HepG2 (cell line): ENCODE measurements around the gene HTR1D. TPM values are rescaled to one million over a fixed set of nuclear protein-coding genes. Genes with fewer than 3 reads are reported as not detected.

Experiments used
- ATAC-seq: fragments of 200-7000 bp; cut with Tn5 transposase; 3 replicates; pipeline ENCODE4 v1.9.1; 2020; ENCODE audit warnings: mild to moderate bottlenecking, moderate library complexity
- BruUV-seq: library from RNA; stranded (reverse); fragments of 400-500 nt; replicated peaks from 2 replicates; lab custom pipeline; 2021; lab: Mats Ljungman, UMichigan
- CTCF ChIA-PET: fragments of 300-600 bp; formaldehyde crosslinking; extraction: SDS; loops from one replicate; lab custom pipeline; 2021; ENCODE audit warnings: low total read pairs, inconsistent platforms, low intra/inter-chr PET ratio; lab: Yijun Ruan, JAX
- POLR2A ChIA-PET: fragments of 350-600 bp; sonication (Branson Sonifier 250); formaldehyde crosslinking; loops from one replicate; lab custom pipeline; 2020; ENCODE audit warnings: antibody characterized with exemption, inconsistent platforms; lab: Yijun Ruan, JAX
- DNase-seq: peaks from one replicate; pipeline ENCODE4 v3.0.0-alpha.2; 2015; ENCODE audit warnings: low spot score
- FAIRE-seq: peaks from 3 replicates; lab custom pipeline; 2011; peaks lifted over from hg19 to GRCh38; lab: Jason Lieb, UNC
- H2AFZ ChIP-seq: one replicate; pipeline ENCODE4 v1.6.1; 2011; ENCODE audit warnings: low read length, inconsistent platforms
- H3K27ac ChIP-seq: fragments of 300-600 bp; 3 replicates; pipeline ENCODE4 v1.8.0; 2011; ENCODE audit warnings: mixed run types, mild to moderate bottlenecking, mixed read lengths, low read length, inconsistent platforms; ENCODE audit not compliant: insufficient read depth; ENCODE audit errors: extremely low read length
- H3K27me3 ChIP-seq, 2 experiments: fragments of 200-600 bp in 1 of 2; 2 replicates in 1 of 2; 3 replicates in 1 of 2; pipeline versions ENCODE4 v1.6.0 to v1.8.0; 2011; ENCODE audit warnings: low read length in 2 of 2, mild to moderate bottlenecking in 2 of 2, moderate library complexity in 2 of 2, inconsistent platforms in 1 of 2; ENCODE audit not compliant: insufficient read depth in 2 of 2, control insufficient read depth in 1 of 2
- H3K36me3 ChIP-seq, 2 experiments: fragments of 200-600 bp in 1 of 2; replicated peaks in 1 of 2; 2 replicates in 1 of 2; 3 replicates in 1 of 2; pipeline versions ENCODE4 v1.5.1 to v1.8.0; 2011; ENCODE audit warnings: low read length in 2 of 2, inconsistent platforms in 1 of 2; ENCODE audit not compliant: insufficient read depth in 2 of 2, control insufficient read depth in 1 of 2
- H3K4me1 ChIP-seq: 2 replicates; pipeline ENCODE4 v1.5.1; 2012; ENCODE audit warnings: low read length, inconsistent platforms; ENCODE audit not compliant: insufficient read depth
- H3K4me2 ChIP-seq: 2 replicates; pipeline ENCODE4 v1.6.0; 2011; ENCODE audit warnings: low read depth, low read length, inconsistent platforms
- H3K4me3 ChIP-seq, 3 experiments: fragments of 200-600 bp in 1 of 3; sonication (generic), shearing (Covaris generic) in 1 of 3; replicated peaks in 1 of 3; 2 replicates each; pipeline ENCODE4 v1.5.1; 2011 to 2016; ENCODE audit warnings: low read length in 3 of 3, inconsistent platforms in 2 of 3, low read depth in 2 of 3, mild to moderate bottlenecking in 2 of 3, control low read depth in 1 of 3, mixed read lengths in 1 of 3; ENCODE audit not compliant: insufficient read depth in 1 of 3
- H3K79me2 ChIP-seq: one replicate; pipeline ENCODE4 v1.6.1; 2011; ENCODE audit warnings: low read length, inconsistent platforms; ENCODE audit not compliant: insufficient read depth
- H3K9ac ChIP-seq: 2 replicates; pipeline ENCODE4 v1.6.0; 2011; ENCODE audit warnings: mild to moderate bottlenecking, low read depth, low read length, inconsistent platforms; ENCODE audit not compliant: insufficient read depth
- H3K9me3 ChIP-seq: 2 replicates; pipeline ENCODE4 v1.5.1; 2012; ENCODE audit warnings: mild to moderate bottlenecking, low read length
- H4K20me1 ChIP-seq: 2 replicates; pipeline ENCODE4 v1.6.0; 2011; ENCODE audit warnings: inconsistent platforms, mild to moderate bottlenecking, low read length, moderate library complexity; ENCODE audit not compliant: insufficient read depth
- CSRNP1 ChIP-seq: sonication (generic); formaldehyde crosslinking; IDR thresholded peaks from 2 replicates; pipeline ENCODE4 v1.8.1; 2023; ENCODE audit warnings: mild to moderate bottlenecking, missing genetic modification reagents
- IKZF4 ChIP-seq: sonication (generic); formaldehyde crosslinking; IDR thresholded peaks from 2 replicates; pipeline ENCODE4 v1.5.1; 2020; ENCODE audit warnings: borderline replicate concordance, mild to moderate bottlenecking, low read depth, missing genetic modification reagents; ENCODE audit errors: not compliant biosample characterization
- MTF1 ChIP-seq: sonication (generic); formaldehyde crosslinking; IDR thresholded peaks from 2 replicates; pipeline ENCODE4 v1.5.0; 2020; ENCODE audit warnings: missing genetic modification reagents
- MXD1 ChIP-seq: sonication (generic); formaldehyde crosslinking; IDR thresholded peaks from 2 replicates; pipeline ENCODE4 v1.4.0; 2020; ENCODE audit warnings: mild to moderate bottlenecking, missing genetic modification reagents
- RFXAP ChIP-seq: sonication (generic); formaldehyde crosslinking; IDR thresholded peaks from 2 replicates; pipeline ENCODE4 v1.4.0; 2020; ENCODE audit warnings: missing genetic modification reagents, borderline replicate concordance
- SSRP1 ChIP-seq: IDR thresholded peaks from 2 replicates; pipeline ENCODE4 v1.6.1; 2016; ENCODE audit warnings: control low read depth
- ZNF549 ChIP-seq: sonication (generic); formaldehyde crosslinking; IDR thresholded peaks from 2 replicates; pipeline ENCODE4 v1.5.0; 2020; ENCODE audit warnings: missing genetic modification reagents
- ZNF629 ChIP-seq: sonication (generic); formaldehyde crosslinking; conservative IDR thresholded peaks from 2 replicates; pipeline ENCODE4 v1.5.0; 2020; ENCODE audit warnings: missing genetic modification reagents
- ZNF747 ChIP-seq: sonication (generic); formaldehyde crosslinking; IDR thresholded peaks from 2 replicates; pipeline ENCODE4 v1.8.1; 2023; ENCODE audit warnings: missing genetic modification reagents, mild to moderate bottlenecking, borderline replicate concordance
- WGBS: methylation state at CpG from one replicate; pipeline ENCODE4 v1.1.6; 2017; ENCODE audit warnings: low lambda C conversion rate; 5-methylcytosine and 5-hydroxymethylcytosine counted together
- in situ Hi-C: cut with HindIII; loops from 2 replicates; pipeline ENCODE4 v1.10.0; 2017; ENCODE audit warnings: low pct_unique_long_range_greater_than_20kb; ENCODE audit not compliant: extremely low pct_ligation_motif_present
- intact Hi-C: fragments of 100-400 bp; cut with micrococcal nuclease; formaldehyde crosslinking; loops from one replicate; pipeline ENCODE4 v1.10.0; 2022; ENCODE audit not compliant: unreplicated experiment
- polyA plus RNA-seq, 8 experiments: library from polyadenylated mRNA; depleted of rRNA in 3 of 8; stranded (reverse) in 7 of 8; unstranded in 1 of 8; fragments of >200 nt; fragmentation: Illumina TruSeq in 4 of 8; extraction: Trizol in 4 of 8; gene quantifications; 2 replicates each; pipeline versions ENCODE4 v1.2.1 to v1.2.3, GENCODE V29; 2011 to 2016; ENCODE audit warnings: low read depth in 4 of 8, missing spikeins in 1 of 8, mixed read lengths in 1 of 8; ENCODE audit not compliant: insufficient read depth in 1 of 8
- total RNA-seq, 5 experiments: library from RNA; depleted of rRNA; stranded (reverse); fragments of >200 nt; fragmentation: Illumina TruSeq; extraction: Trizol; gene quantifications; 2 replicates each; pipeline ENCODE4 v1.2.3, GENCODE V29; 2016; ENCODE audit warnings: low read depth in 1 of 5

The HTR1D gene
- total and polyA plus RNA-seq, 2 of the 13 experiments (the other 11 are each of a cell fraction or from before 2014, with no cell fraction given) = 0.04 to 0.07 TPM

GRCh38 chr1:23244256-23244761 is 27.0 kb upstream of the HTR1D start:
- POLR2A ChIA-PET = no interaction called here
- CTCF ChIA-PET = no interaction called here

GRCh38 chr1:23242414-23242813 is 25.1 kb upstream of the HTR1D start:
- H3K79me2 ChIP-seq = no peaks in the 10 kb centered on the region
- no TSS peak for BruUV-seq
- in situ Hi-C loops = no loop called here
- FAIRE-seq = no peak
- H3K27ac ChIP-seq = no peak overlapping the region
- no peak overlapping the region for H2AFZ ChIP-seq
- H3K9me3 ChIP-seq = no peaks in the 10 kb centered on the region
- CTCF ChIA-PET = no interaction called here
- H4K20me1 ChIP-seq = no peaks in the 10 kb centered on the region
- ATAC-seq = no peak
- peaks cover 11% of the 10 kb centered on the region for H3K4me1 ChIP-seq
- no peak overlapping the region for H3K4me2 ChIP-seq
- H3K9ac ChIP-seq = no peak overlapping the region
- 37% methylated on average over 7 of the region's 7 CpGs for whole genome bisulfite sequencing
- DNase-seq = no peak
- H3K27me3 ChIP-seq = peaks cover 1 to 3% of the 10 kb centered on the region in 2 experiments; a peak in 3 of 5 replicates
- no peak for TF ChIP-seq CSRNP1
- TF ChIP-seq SSRP1 (CRISPR knock-in tag) = no peak
- TF ChIP-seq MTF1 = no peak
- TF ChIP-seq IKZF4 = no peak
- no peak for TF ChIP-seq MXD1
- TF ChIP-seq ZNF549 (CRISPR knock-in tag) = no peak
- TF ChIP-seq RFXAP (CRISPR knock-in tag) = no peak
- TF ChIP-seq, all 625 proteins: peak for 0
- intact Hi-C loops = no loop called here
- POLR2A ChIA-PET = no interaction called here
- H3K36me3 ChIP-seq = no peaks in the 10 kb centered on the region
- no peak overlapping the region for H3K4me3 ChIP-seq

More at GRCh38 chr1:23244256-23244761, 27.0 kb upstream of the HTR1D start:
- Histone ChIP-seq H3K4me1 (peaks cover 16% of the 10 kb centered on the region), H2AFZ (no peak overlapping the region), H3K79me2 (no peaks in the 10 kb centered on the region), H3K4me2 (no peak overlapping the region)
- no peak for DNase-seq
- FAIRE-seq = no peak
- WGBS = 78% methylated on average over 6 of the region's 7 CpGs
- peak; percentile 54; the same call in 1 of the 2 replicates for TF ChIP-seq ZNF629
- TF ChIP-seq ZNF747 (CRISPR knock-in tag) = no peak
- TF ChIP-seq, all 625 proteins: peak for 1
- Histone ChIP-seq H3K27ac (no peak overlapping the region), H4K20me1 (no peaks in the 10 kb centered on the region), H3K27me3 (peaks cover 1 to 3% of the 10 kb centered on the region in 2 experiments; a peak in 3 of 5 replicates), H3K36me3 (no peaks in the 10 kb centered on the region), H3K9me3 (no peaks in the 10 kb centered on the region), H3K4me3 (no peak overlapping the region), H3K9ac (no peak overlapping the region)
- intact Hi-C loops (no loop called here), in situ Hi-C loops (no loop called here)
- no peak for ATAC-seq
- no TSS peak for BruUV-seq
